T47D (cell line): ENCODE data around the gene CEACAM1.
"Not testable (repeated sequence)": the region's sequence is repeated elsewhere in the genome, so short reads cannot be mapped to it uniquely, and the experiment has no call there.

Experiments
- DNase-seq, 2 experiments: peaks; one replicate each; pipeline versions ENCODE4 v3.0.0 to v3.0.0-alpha.2; 2011 to 2012; ENCODE audit warnings: low read depth in 1 of 2, low spot score in 1 of 2
- JUND ChIP-seq: IDR thresholded peaks from 2 replicates; pipeline ENCODE4 v1.6.1; 2012; ENCODE audit warnings: low read depth
- in situ Hi-C: cut with HindIII; loops from 2 replicates; pipeline ENCODE4 v1.10.0; 2016; ENCODE audit warnings: low sequenced_read_pairs, low pct_unique_long_range_greater_than_20kb

CEACAM1 gene

DNA sequence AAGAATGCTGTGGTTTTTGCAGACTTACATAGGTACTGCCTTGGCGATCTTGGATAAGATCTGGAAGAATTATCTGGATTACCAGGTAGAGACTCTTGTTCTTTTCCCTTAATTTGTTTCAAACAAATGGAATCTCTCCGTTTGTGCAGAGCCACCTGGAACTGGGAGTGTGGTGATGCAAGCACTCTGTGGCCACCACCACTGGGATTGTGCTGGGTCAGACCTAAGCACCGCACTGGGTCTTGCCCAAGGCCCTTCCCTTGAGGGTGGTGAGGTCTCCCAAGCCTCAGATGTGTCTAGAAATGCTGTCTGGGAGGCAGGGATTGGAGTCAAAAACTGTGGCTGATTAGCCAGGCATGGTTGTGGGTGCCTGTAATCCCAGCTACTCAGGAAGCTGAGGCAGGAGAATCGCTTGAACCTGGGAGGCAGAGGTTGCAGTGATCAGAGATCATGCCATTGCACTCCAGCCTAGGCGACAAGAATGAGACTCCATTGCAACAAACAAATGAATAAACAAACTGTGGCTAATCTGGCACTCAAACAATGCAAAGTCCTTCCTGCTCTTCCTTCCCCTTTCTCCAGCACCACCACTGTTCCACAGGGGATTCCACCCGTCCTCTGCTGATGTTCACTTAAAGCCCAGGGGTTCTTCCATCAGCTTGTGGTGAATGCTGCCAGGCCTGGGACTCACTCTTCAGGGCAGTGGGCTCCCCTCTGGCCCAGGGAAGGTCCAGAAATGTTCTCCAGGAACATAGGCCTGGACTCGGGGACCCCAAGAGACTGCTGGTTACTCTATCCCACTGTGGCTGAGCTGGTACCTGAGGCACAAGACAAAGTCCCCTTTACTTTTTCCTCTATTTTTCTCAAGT, 10.8 kb upstream of the CEACAM1 start:
- DNase-seq = peak in 1 of 2 experiments; percentile 10
- in situ Hi-C loops = no loop called here
- TF ChIP-seq JUND = no peak

- in situ Hi-C loops, DNase-seq: not testable (repeated sequence)
These were observed 7.0 kb upstream of the CEACAM1 start for GRCh38 chr19:42535276-42535675.

GRCh38 chr19:42534391-42534790, 6.1 kb upstream of the CEACAM1 start:
- in situ Hi-C loops = no loop called here
- DNase-seq = no peak
- no peak for TF ChIP-seq JUND

DNA sequence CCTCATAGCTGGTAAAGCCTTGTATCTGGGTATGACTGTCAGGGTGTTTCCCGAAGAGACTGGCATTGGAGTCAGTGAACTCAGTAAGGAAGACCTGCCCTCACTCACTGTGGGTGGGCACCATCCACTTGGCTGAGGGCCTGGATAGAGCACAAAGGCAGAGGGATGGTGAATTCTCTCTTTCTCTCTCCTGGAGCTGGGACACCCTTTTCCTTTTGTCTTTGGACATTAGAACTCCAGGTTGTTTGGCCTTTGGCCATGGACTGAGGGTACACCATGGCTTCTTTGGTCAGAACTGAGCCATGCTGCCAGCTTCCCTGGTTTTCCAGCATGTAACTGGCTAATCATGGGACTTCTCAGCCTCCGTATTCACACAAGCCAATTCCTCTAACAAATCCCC, 4.6 kb upstream of the CEACAM1 start:
- TF ChIP-seq JUND = no peak
- in situ Hi-C loops = no loop called here
- DNase-seq = no peak

- no peak for DNase-seq
- no peak for TF ChIP-seq JUND
- in situ Hi-C loops = no loop called here
These were observed 3.0 kb upstream of the CEACAM1 start for GRCh38 chr19:42531313-42531712.

DNA sequence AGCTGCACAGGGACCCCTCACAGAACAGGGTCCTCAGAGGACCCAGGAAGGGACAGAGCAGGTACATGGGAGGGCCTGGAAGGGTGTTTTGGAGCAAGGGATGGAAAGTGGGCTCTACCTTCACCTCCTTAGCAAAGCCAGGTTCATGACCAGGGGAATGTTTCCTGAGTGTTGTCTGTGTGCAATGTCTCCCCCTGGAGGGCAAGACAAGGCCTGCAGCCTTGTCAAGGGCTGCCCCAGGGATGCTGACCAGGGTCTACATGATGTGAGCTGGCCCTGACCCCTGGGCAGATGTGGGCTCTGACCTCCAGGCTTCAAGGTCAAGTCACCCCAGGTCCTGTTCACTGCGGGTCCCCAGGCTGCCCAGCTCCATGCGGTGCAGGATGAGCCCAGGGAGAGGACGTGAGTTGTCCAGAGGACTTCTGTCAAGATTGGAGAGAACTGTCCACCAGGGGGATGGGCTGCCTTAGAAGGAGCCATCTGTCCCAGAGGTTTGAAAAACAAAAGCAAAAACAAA, 1.0 kb upstream of the CEACAM1 start:
- no peak for TF ChIP-seq JUND
- in situ Hi-C loops = no loop called here
- DNase-seq = peak; percentile 43 to 72

DNA sequence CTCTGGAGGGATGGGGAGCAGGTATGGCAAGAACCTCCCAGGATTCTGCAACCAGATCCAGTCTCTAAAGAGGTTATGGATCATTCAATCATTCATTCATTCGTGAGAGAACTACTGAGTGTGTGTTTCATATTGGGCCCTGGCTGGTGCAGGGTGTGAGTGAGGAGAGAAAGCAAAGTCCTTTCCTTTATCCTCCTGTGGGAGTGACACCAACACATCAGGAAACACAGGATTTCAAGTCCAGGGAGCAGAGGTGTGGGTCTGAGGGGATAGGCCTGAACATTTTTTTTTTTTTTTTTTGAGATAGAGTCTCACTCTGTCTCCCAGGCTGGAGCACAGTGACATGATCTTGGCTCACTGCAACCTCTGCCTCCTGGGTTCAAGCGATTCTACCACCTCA, 3.3 kb downstream of the CEACAM1 start:
- TF ChIP-seq JUND = no peak
- in situ Hi-C loops = no loop called here
- DNase-seq = no peak

- no peak for TF ChIP-seq JUND
- in situ Hi-C loops = no loop called here
These were observed 4.0 kb downstream of the CEACAM1 start for GRCh38 chr19:42524250-42524649.

DNA sequence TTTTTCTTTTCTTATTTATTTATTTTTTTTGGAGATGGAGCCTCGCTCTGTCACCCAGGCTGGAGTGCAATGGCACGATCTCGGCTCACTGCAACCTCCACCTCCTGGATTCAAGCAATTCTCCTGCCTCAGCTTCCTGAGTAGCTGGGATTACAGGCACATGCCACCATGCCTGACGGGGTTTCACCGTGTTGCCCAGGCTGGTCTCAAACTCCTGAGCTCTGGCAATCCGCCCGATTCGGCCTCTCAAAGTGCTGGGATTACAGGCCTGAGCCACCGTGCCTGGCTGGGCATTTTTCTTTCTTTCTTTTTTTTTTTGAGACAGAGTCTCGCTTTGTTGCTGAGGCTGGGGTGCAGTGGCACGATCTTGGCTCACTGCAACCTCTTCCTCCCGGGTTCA, 6.0 kb downstream of the CEACAM1 start:
- DNase-seq, in situ Hi-C loops: not testable (repeated sequence)

More at GRCh38 chr19:42524250-42524649, 4.0 kb downstream of the CEACAM1 start:
- DNase-seq = no peak

- in situ Hi-C loops = no loop called here
- DNase-seq = no peak
- TF ChIP-seq JUND = no peak
These were observed 6.8 kb downstream of the CEACAM1 start for GRCh38 chr19:42521346-42522030.

GRCh38 chr19:42519108-42519507, 9.2 kb downstream of the CEACAM1 start:
- in situ Hi-C loops = no loop called here
- no peak for DNase-seq
- no peak for TF ChIP-seq JUND

DNA sequence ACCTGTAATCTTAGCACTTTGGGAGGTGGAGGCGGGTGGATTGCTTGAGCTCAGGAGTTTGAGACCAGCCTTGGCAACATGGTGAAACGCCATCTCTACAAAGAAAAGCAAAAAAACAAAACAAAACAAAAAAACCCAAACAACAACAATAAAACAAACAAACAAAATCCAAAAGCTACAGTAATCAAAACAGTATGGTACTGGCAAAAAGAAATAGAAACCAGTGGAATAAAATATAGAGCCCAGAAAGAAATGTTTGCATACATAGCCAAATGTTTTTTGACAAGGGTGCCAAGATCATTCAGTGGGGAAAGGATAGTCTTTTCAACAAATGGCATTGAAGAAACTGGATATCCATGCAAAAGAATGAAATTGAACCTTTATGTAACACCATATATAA, 11.5 kb downstream of the CEACAM1 start:
- no peak for DNase-seq
- in situ Hi-C loops = no loop called here
- no peak for TF ChIP-seq JUND

DNA sequence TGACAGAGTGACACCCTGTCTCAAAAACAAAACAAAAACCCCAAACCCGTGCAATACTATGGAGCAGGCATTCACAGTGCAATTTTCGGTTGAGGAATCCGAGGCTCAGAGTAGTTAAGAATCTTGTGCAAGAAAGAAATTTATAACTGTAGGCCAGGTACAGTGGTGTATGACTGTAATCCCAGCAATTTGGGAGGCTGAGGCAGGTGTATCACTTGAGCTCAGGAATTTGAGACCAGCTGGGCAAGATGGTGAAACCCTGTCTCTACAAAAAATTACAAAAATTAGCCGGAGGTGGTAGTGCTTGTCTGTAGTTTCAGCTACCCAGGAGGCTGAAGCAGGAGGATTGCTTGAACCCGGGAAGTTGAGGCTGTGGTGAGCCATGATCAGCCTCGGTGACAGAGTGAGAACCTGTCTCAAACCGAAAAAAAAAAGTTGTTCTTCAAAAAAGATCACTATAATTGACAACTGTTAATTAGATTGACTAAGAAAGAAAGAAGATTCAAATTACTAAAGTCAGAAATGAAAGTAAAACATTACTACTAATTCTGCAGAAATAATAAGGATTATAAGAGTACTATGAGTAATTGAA, 12.9 kb downstream of the CEACAM1 start:
- TF ChIP-seq JUND = no peak
- in situ Hi-C loops = no loop called here
- no peak for DNase-seq
